GM18907 (cell line): ENCODE measurements around the gene OSBPL2.

Source experiments
- ATAC-seq: cut with Tn5 transposase; IDR thresholded peaks from one replicate; pipeline ENCODE4 v1.9.1; 2021; ENCODE audit warnings: mild to moderate bottlenecking, moderate library complexity; ENCODE audit not compliant: unreplicated experiment

Gene OSBPL2

GRCh38 chr20:62205618-62206387, 32.5 kb upstream of the OSBPL2 start:
- no peak for ATAC-seq

- no peak for ATAC-seq
Measured at GRCh38 chr20:62206388-62206775, 31.9 kb upstream of the OSBPL2 start.

- ATAC-seq = no peak
Measured at GRCh38 chr20:62208061-62208794, 30.1 kb upstream of the OSBPL2 start.

GRCh38 chr20:62208795-62209755, 29.2 kb upstream of the OSBPL2 start:
- no peak for ATAC-seq

GRCh38 chr20:62209850-62210495, 28.3 kb upstream of the OSBPL2 start:
- no peak for ATAC-seq

- ATAC-seq = no peak
Measured at GRCh38 chr20:62210496-62210855, 27.8 kb upstream of the OSBPL2 start.

GRCh38 chr20:62211216-62211615, 27.1 kb upstream of the OSBPL2 start:
- ATAC-seq = no peak

- no peak for ATAC-seq
Measured at GRCh38 chr20:62211769-62212288, 26.5 kb upstream of the OSBPL2 start.

GRCh38 chr20:62212299-62212698, 26.0 kb upstream of the OSBPL2 start:
- ATAC-seq = no peak

GRCh38 chr20:62214067-62214466, 24.3 kb upstream of the OSBPL2 start:
- no peak for ATAC-seq

- no peak for ATAC-seq
Measured at GRCh38 chr20:62215020-62215990, 23.0 kb upstream of the OSBPL2 start.

GRCh38 chr20:62215991-62216635, 22.2 kb upstream of the OSBPL2 start:
- no peak for ATAC-seq

GRCh38 chr20:62216636-62217566, 21.4 kb upstream of the OSBPL2 start:
- ATAC-seq = no peak

GRCh38 chr20:62217913-62218773, 20.2 kb upstream of the OSBPL2 start:
- ATAC-seq = no peak

GRCh38 chr20:62219101-62219991, 19.0 kb upstream of the OSBPL2 start:
- ATAC-seq = no peak
